NB4 (cell line): Measurements from ENCODE around the gene SLC15A3.

Experiments used
- DNase-seq: peaks from one replicate; pipeline ENCODE4 v3.0.0; 2010; ENCODE audit warnings: low read depth
- H3K4me3 ChIP-seq: one replicate; pipeline ENCODE4 v1.5.1; 2011; ENCODE audit warnings: mild to moderate bottlenecking, low read depth, low read length, moderate library complexity
- CTCF ChIP-seq: IDR thresholded peaks from one replicate; pipeline ENCODE4 v1.5.1; 2012; ENCODE audit warnings: low read depth, low read length
- MAX ChIP-seq: IDR thresholded peaks from 2 replicates; pipeline ENCODE4 v1.6.1; 2011; ENCODE audit warnings: low read depth, low read length
- MYC ChIP-seq: IDR thresholded peaks from 2 replicates; pipeline ENCODE4 v1.6.1; 2011; ENCODE audit warnings: low read depth, low read length
- POLR2A ChIP-seq: IDR thresholded peaks from 2 replicates; pipeline ENCODE4 v1.6.1; 2011; ENCODE audit warnings: mild to moderate bottlenecking; ENCODE audit not compliant: insufficient read length; ENCODE audit errors: extremely low read depth

Gene SLC15A3

GRCh38 chr11:60950024-60950423, 2.0 kb downstream of the SLC15A3 start:
- no peak overlapping the region for H3K4me3 ChIP-seq
- TF ChIP-seq POLR2A (no peak), MYC (no peak), CTCF (no peak), MAX (no peak)
- DNase-seq = no peak

GRCh38 chr11:60948250-60948649, 3.7 kb downstream of the SLC15A3 start:
- DNase-seq = no peak
- TF ChIP-seq MAX (no peak), MYC (no peak), CTCF (no peak), POLR2A (no peak)
- H3K4me3 ChIP-seq = no peak overlapping the region

- no peak for TF ChIP-seq MYC
- no peak for TF ChIP-seq CTCF
- no peak for TF ChIP-seq MAX
- TF ChIP-seq POLR2A = no peak
- DNase-seq = no peak
- H3K4me3 ChIP-seq = no peak overlapping the region
Measured at GRCh38 chr11:60947700-60948099, 4.3 kb downstream of the SLC15A3 start.

GRCh38 chr11:60946601-60947264, 5.2 kb downstream of the SLC15A3 start:
- TF ChIP-seq CTCF = no peak
- TF ChIP-seq MAX = no peak
- no peak for TF ChIP-seq POLR2A
- TF ChIP-seq MYC = no peak
- no peak for DNase-seq
- no peak overlapping the region for H3K4me3 ChIP-seq

- DNase-seq = no peak
- TF ChIP-seq POLR2A (no peak), CTCF (no peak)
- no peak overlapping the region for H3K4me3 ChIP-seq
Measured at GRCh38 chr11:60945295-60945667, 6.7 kb downstream of the SLC15A3 start.
